Left colon (tissue), 2 donors: ENCODE data around the gene FRMD4A. TPM values are rescaled to one million over a fixed set of nuclear protein-coding genes. Genes with fewer than 3 reads are reported as not detected.
A peak's percentile ranks its signal among the peaks of the same experiment; 100 is the strongest.

Experiments used
- ATAC-seq: fragments of 200-7000 bp; cut with Tn5 transposase; one replicate; pipeline ENCODE4 v1.9.1; 2020; ENCODE audit warnings: mild to moderate bottlenecking, moderate library complexity
- DNase-seq, 2 donors: peaks; one replicate each; pipeline ENCODE4 v3.0.0-alpha.2; 2020
- intact Hi-C, 2 donors: fragments of 100-400 bp; cut with DNase I in 1 of 2; cut with micrococcal nuclease in 1 of 2; formaldehyde crosslinking; loops; one replicate each; pipeline versions ENCODE4 v1.11.2 to v1.14.0; 2022; cut with DNase I, micrococcal nuclease
- total RNA-seq, 2 donors: library from RNA; stranded (reverse); fragmentation: NEBNext Ultra II Directional; extraction: Animal tissue kit (Norgen Biotek cat#: 25700); gene quantifications; one replicate each; pipeline ENCODE4 v1.2.1, GENCODE V29; 2021
- donor health status: DM: no; HTN: no; CAD: no.
- donor health status: DM: yes; HTN: yes; CAD: no.

FRMD4A gene
- total RNA-seq, 2 donors from 2014 or later = 5.1 to 11.2 TPM

DNA sequence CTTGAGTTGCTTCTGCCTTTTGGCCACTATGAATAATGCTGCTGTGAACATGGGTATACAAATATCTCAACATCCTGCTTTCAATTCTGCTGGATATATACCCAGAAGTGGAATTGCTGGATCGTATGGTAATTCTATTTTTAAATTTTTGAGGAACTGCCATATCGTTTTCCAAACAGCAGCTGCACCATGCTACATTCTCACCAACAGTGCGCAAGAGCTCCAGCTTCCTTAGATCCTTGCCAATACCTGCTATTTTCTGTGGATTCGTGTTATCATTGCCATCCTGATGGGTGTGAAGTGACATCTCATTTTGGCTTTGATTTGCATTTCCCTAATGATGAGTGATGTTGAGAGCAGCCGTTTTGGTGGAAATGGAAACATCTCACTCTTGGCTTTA, 26.7 kb downstream of the FRMD4A start:
- ATAC-seq (no peak), DNase-seq (no peak)
- intact Hi-C loops = no loop called here

DNA sequence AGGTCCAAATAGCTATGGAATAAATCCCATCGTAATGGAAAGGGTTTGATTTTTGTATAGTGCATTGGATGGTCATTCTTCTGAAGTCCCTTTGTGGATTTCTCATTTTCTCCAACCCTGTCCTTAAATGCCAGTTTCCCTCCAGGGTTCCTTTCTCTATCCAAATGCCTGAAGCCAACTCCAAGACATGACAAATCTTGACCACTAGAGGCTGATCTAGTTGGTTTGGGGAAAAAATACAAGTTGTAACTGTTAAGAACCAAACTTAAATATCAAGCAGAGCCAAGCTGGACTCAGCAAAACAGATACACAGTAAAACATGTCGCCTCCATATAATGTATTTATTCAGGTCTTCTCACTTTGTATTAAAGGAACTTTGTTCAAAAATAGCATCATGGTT, 28.7 kb downstream of the FRMD4A start:
- intact Hi-C loops = no loop called here
- ATAC-seq (no peak), DNase-seq (no peak)

DNA sequence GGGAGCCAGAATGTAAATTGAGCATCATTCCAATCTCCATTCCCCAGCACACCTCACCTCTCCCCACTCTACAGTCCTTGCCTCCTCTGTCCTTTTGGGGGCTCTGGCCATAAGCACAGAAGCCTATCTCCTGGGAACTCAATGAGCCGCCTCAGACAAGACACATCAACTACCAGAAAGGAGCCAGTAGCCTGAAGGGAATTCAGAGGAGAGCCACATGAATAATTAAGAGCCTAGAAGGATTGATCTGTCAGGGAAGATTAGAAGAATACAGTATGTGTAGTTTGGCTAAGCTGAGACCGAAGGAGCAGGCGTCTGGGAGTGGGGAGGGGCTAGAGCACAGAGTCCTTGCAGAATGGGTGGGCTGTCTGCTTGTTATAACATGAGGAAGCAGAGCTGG, 31.2 kb downstream of the FRMD4A start:
- DNase-seq = no peak
- no peak for ATAC-seq
- intact Hi-C loops = no loop called here

DNA sequence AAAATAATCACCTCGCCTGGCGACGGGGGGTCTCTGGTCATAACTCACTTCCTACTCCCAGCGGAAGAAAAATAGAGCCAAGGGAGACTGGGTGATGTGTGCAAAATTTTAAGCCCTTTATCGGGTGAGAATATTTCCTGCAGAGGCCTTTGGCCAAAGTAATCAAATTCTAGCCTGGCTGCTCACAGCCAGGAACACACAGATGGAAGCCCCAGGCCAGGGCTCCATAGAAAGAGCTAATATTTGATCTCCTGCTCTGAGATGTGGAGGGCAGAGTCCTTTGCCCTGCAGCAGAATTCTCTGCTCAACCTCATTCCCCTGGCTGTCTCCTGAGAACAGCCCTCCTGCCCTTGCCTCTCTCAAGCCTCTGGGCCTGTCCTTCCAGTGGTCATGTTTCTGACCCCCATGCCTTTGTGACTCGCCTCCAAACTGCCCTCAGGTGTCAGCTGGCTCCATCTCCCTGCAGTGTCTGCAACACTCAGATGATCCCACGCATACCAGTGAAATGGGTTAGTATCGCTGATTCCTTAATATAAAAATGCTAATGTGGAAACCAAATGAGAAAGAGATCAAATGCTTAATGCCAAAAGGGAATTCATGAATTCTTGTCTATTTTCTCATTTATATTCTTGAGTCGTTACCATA, 34.5 kb downstream of the FRMD4A start:
- intact Hi-C loops = no loop called here
- DNase-seq (no peak), ATAC-seq (no peak)

DNA sequence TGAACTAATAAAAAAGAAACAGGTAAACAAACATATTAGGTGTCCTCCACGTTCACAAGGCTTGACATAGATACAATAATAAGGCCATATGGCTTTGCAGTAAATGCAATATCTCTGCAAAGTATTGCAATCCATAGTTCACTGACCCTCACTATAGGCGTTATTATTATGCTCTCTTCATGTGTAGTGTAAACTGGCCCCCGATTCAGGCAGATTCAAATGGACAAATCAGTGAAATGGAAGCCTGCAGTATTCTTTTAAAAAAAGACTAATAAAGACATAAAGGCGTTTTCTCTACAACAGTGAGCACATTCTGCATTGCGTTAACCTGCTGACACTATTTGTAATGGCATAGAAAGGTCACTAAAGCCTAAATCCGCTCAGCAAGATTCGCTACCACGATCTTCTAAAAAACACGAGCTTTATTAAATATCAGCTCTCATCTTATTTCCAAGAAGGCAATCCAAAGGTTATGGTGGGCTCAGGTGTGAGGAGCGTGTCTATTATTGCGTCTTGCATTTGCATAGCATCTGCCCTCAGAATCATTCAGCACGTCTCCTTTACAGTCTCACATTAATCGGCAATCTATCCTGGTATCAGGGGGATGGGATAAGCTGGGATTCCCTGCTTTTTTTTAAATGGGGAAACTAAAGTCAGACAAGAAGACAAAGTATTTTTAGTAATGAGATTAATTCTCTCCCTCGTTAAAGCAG, 36.2 kb downstream of the FRMD4A start:
- DNase-seq (no peak), ATAC-seq (no peak)
- intact Hi-C loops = no loop called here

DNA sequence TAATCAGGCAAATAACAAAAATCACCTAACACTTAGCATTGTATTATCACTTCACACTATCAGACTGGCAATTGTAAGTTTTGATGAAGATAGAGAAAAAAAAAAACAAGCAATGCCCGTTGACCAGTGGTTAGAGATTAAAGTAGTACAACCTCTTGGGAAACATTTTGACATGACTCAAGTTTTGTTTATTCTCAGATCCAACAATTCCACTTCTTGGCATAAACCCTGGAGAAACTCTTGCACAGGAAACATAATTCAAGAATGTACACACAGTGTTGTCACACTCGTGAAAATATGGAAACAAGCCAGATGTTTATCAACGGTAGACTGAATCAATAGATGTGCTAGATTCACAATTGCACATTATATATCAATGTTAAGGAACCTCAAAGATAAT, 37.2 kb downstream of the FRMD4A start:
- intact Hi-C loops = no loop called here
- ATAC-seq = no peak

DNA sequence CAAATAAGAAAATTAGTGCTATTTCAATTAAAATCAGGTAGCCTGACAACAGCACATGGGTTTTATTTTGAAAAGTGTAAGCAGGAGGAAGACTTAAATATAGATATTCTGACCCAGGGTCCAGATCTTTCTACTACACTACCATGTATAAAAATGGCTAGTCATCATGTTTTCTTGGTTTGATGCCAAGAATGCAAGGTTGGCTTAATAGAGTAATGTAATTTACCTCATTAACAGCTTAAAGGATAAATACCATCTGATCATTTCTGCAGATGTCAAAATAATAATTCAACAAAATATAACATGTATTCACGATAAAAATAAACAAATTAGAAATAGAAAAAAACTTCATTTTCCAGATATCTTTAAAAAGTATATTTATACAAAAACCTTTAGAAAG, 39.4 kb downstream of the FRMD4A start:
- DNase-seq (no peak), ATAC-seq (no peak)
- intact Hi-C loops = no loop called here

More for the DNA sequence above, 37.2 kb downstream of the FRMD4A start:
- no peak for DNase-seq

DNA sequence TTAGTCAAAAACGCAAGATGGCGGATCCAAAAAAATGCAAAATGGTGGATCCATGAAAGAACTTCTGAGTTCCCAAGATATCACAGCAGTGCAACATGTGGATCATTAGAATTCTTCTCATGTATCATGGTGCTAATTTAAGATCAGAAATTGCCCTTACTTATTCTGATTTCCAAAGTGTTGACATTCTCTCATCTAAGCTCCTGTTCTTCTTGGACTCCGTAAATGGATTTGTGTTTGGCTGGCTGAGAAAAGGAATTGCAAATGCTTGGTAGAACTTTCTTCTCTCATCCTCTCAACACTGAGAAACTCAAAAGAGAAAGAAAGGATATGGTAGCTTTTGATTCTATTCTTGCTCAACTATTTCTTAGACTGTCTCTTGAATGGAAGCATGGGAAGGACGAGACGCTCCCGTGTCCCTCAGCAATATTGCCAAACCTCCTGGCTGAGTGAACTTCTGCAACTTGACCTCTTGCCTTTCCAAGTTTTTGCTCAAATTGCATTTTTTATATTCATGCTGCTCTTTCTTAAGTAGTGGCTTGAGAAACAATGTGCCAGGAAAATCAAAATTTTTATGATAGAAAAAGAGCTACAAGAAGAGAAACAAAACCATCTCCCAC, 44.7 kb downstream of the FRMD4A start:
- intact Hi-C loops = no loop called here
- DNase-seq = no peak
- ATAC-seq = no peak

DNA sequence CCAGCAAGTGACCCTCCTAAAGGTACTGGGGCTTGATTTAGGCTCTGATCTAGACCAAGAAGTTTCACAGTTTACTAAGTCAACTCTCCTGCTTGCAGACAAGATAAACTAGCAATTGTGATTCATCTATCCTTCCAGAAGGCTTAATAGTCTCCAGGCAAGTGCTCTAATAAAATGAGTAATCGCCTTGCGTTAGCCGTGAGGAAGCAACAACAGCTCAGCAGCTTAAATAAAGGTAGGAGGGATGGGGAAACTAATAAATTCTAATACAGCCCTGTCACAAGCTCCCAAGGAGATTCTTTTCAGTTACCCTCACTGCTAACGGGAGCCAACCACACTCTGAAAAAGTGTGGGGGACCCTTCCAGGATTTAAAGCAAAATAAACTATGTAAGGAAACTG, 48.4 kb downstream of the FRMD4A start:
- ATAC-seq (no peak), DNase-seq (no peak)
- intact Hi-C loops = no loop called here

DNA sequence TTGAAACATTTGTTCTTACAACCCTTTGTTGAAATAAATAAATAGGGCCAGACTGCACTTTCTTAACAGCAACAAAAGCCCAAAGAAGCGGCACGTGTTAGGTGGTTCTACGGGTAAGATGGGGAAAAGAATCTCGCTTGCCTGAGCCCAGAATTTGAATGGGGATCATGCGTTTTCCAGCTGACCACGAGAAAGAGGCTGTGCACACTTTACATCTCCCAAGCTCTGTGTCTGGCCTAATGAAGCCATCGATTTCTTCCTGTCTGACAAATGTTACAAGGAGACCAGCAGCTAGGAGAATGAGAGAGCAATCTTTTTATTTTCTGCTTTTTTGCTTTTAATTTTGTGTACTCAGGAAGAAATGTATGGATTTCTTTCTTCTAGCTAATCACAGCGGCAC, 52.2 kb downstream of the FRMD4A start:
- intact Hi-C loops = no loop called here
- DNase-seq (no peak), ATAC-seq (no peak)

DNA sequence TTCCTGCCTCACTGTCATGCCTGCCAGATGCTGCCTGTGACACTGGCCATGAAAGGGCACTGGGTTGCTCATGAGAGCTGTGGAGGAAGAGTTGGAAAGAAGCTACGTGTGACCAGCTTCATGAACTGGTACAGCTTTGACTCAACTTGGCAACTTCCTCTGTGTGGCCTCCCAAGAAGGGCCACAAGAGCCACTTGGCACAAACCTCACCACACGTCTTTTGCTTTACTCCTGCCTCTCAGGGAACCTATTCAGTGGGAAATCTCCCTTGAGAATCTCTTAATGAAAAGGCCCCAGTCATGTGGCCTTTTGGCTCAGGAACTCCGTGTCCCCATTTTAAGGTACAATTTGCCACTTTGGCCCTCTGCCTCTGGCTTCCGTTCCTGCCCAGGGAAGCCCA, 54.5 kb downstream of the FRMD4A start:
- intact Hi-C loops = no loop called here
- DNase-seq = no peak
- ATAC-seq = no peak

DNA sequence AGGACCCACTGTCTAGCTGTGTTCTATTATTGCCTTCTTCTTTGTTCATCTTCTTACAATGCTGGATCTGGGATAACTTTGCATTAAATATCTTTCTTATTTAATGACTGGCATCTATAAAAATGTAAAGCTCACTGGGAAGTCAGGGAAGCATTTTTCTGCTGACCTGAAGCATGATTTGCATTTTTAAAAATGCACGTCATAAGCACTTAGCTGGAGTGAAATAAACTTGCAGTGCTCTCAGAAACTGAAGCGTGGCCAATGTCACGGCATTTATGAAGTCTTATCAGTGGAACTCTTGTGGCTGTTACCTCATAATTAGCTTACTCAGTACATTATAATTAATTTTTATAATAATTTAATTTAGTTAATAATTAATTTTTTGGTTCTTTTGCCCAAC, 59.1 kb downstream of the FRMD4A start:
- DNase-seq = no peak
- intact Hi-C loops = no loop called here
- no peak for ATAC-seq

DNA sequence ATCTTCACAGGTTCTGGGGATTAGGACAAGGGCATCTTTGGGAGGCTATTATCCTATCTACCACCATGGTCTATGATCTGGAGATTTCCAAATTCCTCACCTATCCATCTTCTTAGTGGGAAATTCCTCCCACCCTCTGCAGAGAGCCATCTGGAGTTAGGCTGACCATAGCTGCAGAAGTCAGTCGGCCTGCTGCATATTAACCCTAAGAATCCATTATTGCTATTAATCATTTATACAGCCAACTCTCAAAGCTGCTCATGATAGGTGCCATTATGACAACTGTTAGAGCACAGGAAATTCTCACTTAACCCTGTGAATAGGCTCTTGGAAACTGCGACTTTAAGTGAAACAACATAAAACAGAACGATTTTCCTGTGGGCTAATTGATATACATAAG, 60.4 kb downstream of the FRMD4A start:
- intact Hi-C loops = no loop called here
- DNase-seq (no peak), ATAC-seq (no peak)

DNA sequence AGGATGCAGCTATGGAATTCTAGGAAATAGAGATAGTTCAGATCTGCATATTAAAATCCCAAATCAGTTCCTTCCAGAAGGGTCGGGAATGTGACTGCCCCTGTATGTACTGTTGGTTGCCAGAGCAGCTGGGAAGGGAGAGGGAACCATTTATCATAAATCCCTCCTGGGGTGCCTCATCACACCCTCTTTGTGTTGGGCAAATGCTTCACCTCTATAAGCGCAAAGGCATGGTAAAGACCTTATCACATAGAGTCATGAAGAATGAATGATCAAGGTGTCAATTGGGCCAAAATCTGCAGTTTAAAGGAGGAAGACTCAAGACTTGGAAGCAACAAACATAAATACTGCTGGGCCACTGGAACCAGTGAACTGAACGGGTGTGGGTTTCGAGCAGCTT, 65.0 kb downstream of the FRMD4A start:
- intact Hi-C loops = no loop called here
- ATAC-seq (no peak), DNase-seq (no peak)

DNA sequence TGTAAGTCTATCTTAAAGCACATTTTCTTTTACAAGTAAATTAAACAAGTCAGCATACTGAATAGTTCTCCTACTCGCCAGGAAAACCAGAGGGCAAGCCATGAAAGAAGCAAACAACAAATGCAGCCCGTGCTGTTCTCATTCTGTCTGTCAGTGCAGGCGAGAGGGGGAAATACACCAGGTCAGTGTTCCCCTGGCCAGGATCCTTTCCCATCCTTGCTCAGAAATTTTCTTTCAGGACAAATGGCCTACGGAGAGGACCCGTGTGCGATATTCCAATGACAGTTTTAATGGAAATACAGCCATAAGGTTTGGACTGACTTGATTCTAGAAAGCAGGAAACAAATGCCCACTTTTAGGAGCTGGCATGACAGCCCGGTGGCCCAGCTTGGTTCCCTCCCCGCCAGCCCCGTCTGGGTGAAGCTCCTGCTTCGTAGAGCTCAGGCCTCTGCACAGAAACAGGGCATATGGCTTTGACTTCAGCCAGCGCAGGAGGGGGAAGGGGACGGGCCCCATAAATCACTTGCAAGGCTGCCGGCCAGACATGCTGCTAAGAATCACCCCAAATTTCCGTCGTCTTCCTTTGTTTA, 67.8 kb downstream of the FRMD4A start:
- no peak for DNase-seq
- intact Hi-C loops = no loop called here
- ATAC-seq = no peak

DNA sequence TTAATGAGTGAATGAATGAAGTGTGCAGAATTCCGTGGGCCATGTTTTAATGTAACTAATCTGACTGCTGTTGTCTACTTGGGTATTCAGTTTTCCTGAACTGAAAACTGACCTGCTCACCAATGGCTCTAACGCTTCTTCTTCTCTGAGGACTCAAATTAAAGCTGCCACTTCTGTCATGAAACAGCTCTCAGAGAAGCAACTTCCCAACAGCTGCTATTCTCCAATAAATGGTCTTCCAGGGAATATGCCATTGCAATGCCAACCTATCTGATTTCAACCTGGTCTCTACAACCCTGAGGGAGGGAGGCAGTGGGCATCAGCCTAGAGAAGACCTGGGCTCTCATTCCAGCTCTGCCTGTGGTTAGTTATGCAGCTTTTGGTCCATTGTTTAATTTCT, 69.4 kb downstream of the FRMD4A start:
- intact Hi-C loops = no loop called here
- DNase-seq (no peak), ATAC-seq (no peak)

DNA sequence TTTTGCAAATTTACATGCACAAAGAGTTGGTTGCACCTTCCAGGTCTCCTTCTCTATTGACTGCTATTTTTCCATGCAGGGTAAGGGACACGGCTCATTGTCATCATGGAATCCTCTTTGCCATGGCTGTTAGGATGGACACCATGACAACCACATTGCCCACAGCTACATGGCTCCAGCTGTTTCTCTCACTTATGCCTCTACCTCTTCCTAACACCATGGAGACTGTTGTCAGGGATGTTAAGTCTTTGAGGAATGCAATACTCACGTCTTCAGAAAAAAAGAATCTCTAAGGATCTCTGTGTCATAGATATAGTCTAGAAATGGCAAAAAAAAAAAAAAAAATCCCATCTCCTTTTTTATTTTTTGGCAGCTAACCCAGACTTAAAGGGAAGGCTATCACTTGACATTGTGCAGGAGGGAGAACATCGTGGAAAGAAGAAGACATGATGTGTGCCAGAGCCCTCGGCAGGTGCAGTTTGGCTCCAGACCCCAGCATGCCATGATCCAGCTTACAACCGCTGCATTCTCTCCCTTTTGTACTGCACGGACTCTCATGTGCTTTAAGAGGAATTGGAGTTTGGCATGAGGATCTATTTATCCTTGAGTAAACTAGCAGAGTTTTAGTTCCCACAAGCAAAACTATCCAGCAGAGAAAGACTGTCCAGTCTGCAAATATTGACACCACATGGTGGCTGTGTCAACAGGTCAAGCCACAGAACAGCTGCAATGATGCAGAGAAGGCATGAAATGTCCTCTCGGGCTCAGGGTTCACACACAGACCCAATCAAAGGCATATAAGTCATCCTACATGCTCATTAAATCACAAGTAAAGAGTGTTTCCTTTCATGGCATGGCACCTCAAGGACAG, 70.8 kb downstream of the FRMD4A start:
- peak in 1 of 2 donors; percentile 6 for DNase-seq
- ATAC-seq = no peak
- intact Hi-C loops = no loop called here

DNA sequence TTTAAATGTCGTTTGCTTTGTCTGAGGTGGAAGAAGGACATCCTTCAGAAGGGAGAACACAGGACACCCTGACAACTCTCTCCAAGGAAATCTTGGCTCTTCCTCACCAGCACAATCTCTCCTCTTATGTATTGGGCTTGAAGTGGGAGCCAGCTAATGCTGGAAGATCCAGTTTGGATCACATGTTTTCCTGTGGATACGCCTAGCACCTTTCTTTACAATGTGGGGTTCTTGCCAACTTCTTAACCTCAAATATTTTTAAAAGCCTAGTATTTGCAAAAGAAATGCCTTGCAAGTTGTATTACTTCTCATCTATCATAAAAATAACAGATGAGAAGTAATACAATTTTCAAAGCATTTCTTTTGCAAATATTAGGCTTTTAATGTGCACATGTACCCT, 76.4 kb downstream of the FRMD4A start:
- DNase-seq = no peak
- intact Hi-C loops = no loop called here

DNA sequence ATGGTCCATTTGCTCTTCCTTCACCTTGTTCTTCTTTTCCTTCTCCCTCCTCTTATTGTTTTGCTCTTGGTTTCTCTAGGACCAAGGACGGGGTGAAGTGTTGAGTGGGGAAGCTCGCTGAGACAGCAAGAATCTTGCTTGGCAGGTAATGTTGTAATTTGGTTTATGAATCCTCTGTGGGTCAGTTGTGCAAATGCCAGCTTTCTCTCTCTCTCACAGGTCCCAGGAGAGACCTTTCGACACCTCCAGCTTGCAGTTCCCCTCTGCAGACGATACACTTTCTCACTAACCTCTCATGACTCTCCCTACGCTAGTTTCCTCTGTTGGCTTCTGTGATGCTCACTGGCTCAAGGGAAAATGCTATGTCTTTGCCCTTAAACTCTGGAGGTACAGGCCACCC, 77.0 kb downstream of the FRMD4A start:
- ATAC-seq = no peak
- intact Hi-C loops = no loop called here
- no peak for DNase-seq

More for the DNA sequence above, 76.4 kb downstream of the FRMD4A start:
- no peak for ATAC-seq
